Upper lobe of right lung (tissue), 1 donor: ENCODE results near the gene MINPP1. TPM values are rescaled to one million over a fixed set of nuclear protein-coding genes. Genes with fewer than 3 reads are reported as not detected.
A peak's percentile ranks its signal among the peaks of the same experiment; 100 is the strongest.

Experiments used
- ATAC-seq: fragments of 200-7000 bp; cut with Tn5 transposase; one replicate; pipeline ENCODE4 v1.9.1; 2020; ENCODE audit warnings: mild to moderate bottlenecking, moderate library complexity
- DNase-seq: peaks from one replicate; pipeline ENCODE4 v3.0.0-alpha.2; 2020
- H3K27ac ChIP-seq: fragments of 200-600 bp; one replicate; pipeline ENCODE4 v1.8.0; 2022
- H3K27me3 ChIP-seq: fragments of 200-600 bp; one replicate; pipeline ENCODE4 v1.8.0; 2022; ENCODE audit warnings: mild to moderate bottlenecking
- H3K36me3 ChIP-seq: fragments of 200-600 bp; one replicate; pipeline ENCODE4 v1.8.0; 2022
- H3K4me1 ChIP-seq: fragments of 200-600 bp; one replicate; pipeline ENCODE4 v1.8.0; 2022
- H3K4me3 ChIP-seq: fragments of 200-600 bp; one replicate; pipeline ENCODE4 v1.8.0; 2022; ENCODE audit warnings: mild to moderate bottlenecking
- H3K9me3 ChIP-seq: fragments of 200-600 bp; one replicate; pipeline ENCODE4 v1.8.0; 2022
- intact Hi-C: fragments of 100-400 bp; cut with DNase I; formaldehyde crosslinking; loops from one replicate; pipeline ENCODE4 v1.11.0; 2022
- total RNA-seq: library from RNA; stranded (reverse); fragmentation: NEBNext Ultra II Directional; extraction: Animal tissue kit (Norgen Biotek cat#: 25700); gene quantifications from one replicate; pipeline ENCODE4 v1.2.1, GENCODE V29; 2021
- TF ChIP-seq, protein P1 (sequence below): fragments of 200-600 bp; IDR thresholded peaks from one replicate; pipeline ENCODE4 v1.8.0; 2022; ENCODE audit warnings: antibody characterized with exemption
- donor health status: DM: no; HTN: yes; CAD: no; lungs with severe emphysema.

The MINPP1 gene
- total RNA-seq, 1 donor from 2014 or later = 15.4 TPM

- peak; percentile 59 for DNase-seq
Measured at GRCh38 chr10:87546210-87546609, 41.5 kb downstream of the MINPP1 start.

DNA sequence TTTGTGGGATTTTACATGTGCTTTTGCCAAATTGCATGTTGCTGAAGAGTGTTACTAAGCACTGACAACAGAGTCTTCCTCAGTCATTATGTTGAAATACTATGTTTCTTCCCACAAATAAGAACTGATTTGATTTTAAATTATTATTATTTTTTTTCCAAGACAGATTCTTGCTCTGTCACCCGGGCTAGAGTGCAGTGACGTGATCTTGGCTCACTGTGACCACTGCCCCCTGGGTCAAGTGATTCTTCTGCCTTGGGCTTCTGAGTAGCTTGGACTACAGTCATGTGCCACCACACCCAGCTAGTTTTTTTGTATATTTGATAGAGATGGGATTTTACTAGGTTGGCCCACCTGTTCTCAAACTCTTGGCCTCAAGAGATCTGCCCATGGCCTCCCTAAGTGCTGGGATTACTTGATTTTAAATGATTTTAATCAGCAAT lies 42.3 kb downstream of the MINPP1 start:
- intact Hi-C loops = no loop called here
- Histone ChIP-seq H3K9me3 (no peaks in the 10 kb centered on the region), H3K4me3 (no peak overlapping the region), H3K27me3 (no peaks in the 10 kb centered on the region), H3K36me3 (no peaks in the 10 kb centered on the region), H3K4me1 (peaks cover 33% of the 10 kb centered on the region), H3K27ac (peak overlapping the region; percentile 77)
- TF ChIP-seq, protein P1, sequence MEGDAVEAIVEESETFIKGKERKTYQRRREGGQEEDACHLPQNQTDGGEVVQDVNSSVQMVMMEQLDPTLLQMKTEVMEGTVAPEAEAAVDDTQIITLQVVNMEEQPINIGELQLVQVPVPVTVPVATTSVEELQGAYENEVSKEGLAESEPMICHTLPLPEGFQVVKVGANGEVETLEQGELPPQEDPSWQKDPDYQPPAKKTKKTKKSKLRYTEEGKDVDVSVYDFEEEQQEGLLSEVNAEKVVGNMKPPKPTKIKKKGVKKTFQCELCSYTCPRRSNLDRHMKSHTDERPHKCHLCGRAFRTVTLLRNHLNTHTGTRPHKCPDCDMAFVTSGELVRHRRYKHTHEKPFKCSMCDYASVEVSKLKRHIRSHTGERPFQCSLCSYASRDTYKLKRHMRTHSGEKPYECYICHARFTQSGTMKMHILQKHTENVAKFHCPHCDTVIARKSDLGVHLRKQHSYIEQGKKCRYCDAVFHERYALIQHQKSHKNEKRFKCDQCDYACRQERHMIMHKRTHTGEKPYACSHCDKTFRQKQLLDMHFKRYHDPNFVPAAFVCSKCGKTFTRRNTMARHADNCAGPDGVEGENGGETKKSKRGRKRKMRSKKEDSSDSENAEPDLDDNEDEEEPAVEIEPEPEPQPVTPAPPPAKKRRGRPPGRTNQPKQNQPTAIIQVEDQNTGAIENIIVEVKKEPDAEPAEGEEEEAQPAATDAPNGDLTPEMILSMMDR = no peak
- DNase-seq (peak; percentile 64), ATAC-seq (peak; percentile 60)

More at GRCh38 chr10:87546210-87546609, 41.5 kb downstream of the MINPP1 start:
- no peaks in the 10 kb centered on the region for H3K9me3 ChIP-seq
- H3K27me3 ChIP-seq = no peaks in the 10 kb centered on the region
- no peak overlapping the region for H3K4me3 ChIP-seq
- no peaks in the 10 kb centered on the region for H3K36me3 ChIP-seq
- peak overlapping the region; percentile 77 for H3K27ac ChIP-seq
- intact Hi-C loops = no loop called here
- peaks cover 29% of the 10 kb centered on the region for H3K4me1 ChIP-seq
- TF ChIP-seq, protein P1 = no peak
- peak; percentile 96 for ATAC-seq

- TF ChIP-seq, protein P1 = no peak
- H3K27me3 ChIP-seq = no peaks in the 10 kb centered on the region
- H3K4me3 ChIP-seq = no peak overlapping the region
- H3K4me1 ChIP-seq = peaks cover 41% of the 10 kb centered on the region
- H3K36me3 ChIP-seq = no peaks in the 10 kb centered on the region
- intact Hi-C loops = no loop called here
- no peaks in the 10 kb centered on the region for H3K9me3 ChIP-seq
- H3K27ac ChIP-seq = peak overlapping the region; percentile 77
- ATAC-seq (no peak), DNase-seq (no peak)
Measured at GRCh38 chr10:87547734-87548311, 43.1 kb downstream of the MINPP1 start.

DNA sequence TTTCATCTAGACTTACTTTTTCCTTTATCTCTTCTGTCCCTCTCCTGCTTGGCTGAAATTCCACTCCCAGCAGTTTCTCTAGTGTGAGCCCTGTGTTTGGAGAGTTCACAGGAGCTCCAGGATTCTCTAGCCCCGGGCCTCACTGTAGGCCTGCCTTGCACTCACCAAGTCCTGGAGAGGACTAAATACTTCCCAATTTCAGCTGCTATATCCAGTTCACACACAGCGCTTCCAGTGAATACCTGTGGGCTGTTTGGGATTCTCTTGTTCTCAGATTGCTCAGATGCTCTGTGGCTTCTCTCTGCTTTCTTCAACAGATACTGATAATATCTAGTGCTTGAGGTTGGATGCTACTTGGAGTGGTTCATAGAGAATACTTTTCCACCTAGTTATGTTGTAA lies 46.0 kb downstream of the MINPP1 start:
- TF ChIP-seq, protein P1 = no peak
- intact Hi-C loops = no loop called here
- H3K27ac ChIP-seq = no peak overlapping the region

DNA sequence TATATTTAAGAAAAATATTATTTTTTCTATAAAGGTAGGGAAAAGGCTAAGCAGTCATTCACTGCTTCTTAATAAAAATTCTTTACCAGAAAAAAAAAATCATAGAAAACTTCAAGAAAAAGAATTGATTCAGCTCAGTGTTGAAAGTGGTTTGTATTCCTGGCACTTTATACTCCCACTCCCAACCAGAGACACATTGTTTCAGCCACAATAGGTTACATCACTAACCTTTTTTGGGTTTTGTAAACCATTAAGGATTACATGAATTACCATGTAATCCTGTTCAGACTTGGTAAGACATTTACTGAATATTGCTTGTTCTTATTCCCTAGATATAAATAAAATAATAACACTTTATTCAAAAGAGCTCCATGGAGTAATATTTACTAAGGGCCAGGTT lies 46.6 kb downstream of the MINPP1 start:
- ATAC-seq (no peak), DNase-seq (no peak)
- TF ChIP-seq, protein P1 = no peak
- no peaks in the 10 kb centered on the region for H3K27me3 ChIP-seq
- H3K4me3 ChIP-seq = no peak overlapping the region
- H3K4me1 ChIP-seq = peaks cover 30% of the 10 kb centered on the region
- intact Hi-C loops = no loop called here
- no peaks in the 10 kb centered on the region for H3K36me3 ChIP-seq
- H3K27ac ChIP-seq = no peak overlapping the region
- no peaks in the 10 kb centered on the region for H3K9me3 ChIP-seq

More for the DNA sequence above, 46.0 kb downstream of the MINPP1 start:
- Histone ChIP-seq H3K27me3 (no peaks in the 10 kb centered on the region), H3K9me3 (no peaks in the 10 kb centered on the region), H3K4me1 (peaks cover 35% of the 10 kb centered on the region), H3K4me3 (no peak overlapping the region), H3K36me3 (no peaks in the 10 kb centered on the region)
- DNase-seq (no peak), ATAC-seq (no peak)
